Fibroblast of mammary gland (primary cell): ENCODE measurements around the gene CLEC11A.

Experiments
- DNase-seq: peaks from one replicate; pipeline ENCODE4 v3.0.0-alpha.2; 2010; ENCODE audit warnings: low read depth
- H3K4me3 ChIP-seq: 2 replicates; pipeline ENCODE4 v1.5.1; 2011; ENCODE audit warnings: low read depth, mild to moderate bottlenecking, low read length, moderate library complexity; ENCODE audit not compliant: control insufficient read depth
- TF ChIP-seq, protein P1 (sequence below): conservative IDR thresholded peaks from 2 replicates; pipeline ENCODE4 v1.5.1; 2011; ENCODE audit warnings: low read depth, low read length, inconsistent platforms; ENCODE audit not compliant: control insufficient read depth, insufficient read depth

Gene CLEC11A

DNA sequence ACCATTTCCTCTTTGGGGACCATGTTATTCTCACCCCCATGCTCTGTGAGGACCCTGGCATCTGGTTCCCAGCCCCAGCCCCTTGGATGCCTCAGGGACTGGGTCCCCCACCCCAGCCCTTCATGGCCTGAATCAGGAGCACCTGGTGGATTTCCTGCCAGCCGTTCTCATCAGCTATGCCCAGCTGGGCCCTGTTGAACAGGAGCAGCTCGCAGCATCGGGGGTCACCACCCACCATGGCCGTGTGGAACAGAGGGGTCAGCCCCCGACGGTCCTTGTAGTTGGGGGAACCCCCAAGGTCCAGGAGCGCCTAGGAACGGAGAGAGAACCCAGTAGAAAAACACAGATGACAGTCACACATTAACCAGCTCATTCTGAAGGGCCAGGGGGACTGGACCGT, 11.4 kb upstream of the CLEC11A start:
- no peak for DNase-seq
- no peak overlapping the region for H3K4me3 ChIP-seq
- TF ChIP-seq, protein P1, sequence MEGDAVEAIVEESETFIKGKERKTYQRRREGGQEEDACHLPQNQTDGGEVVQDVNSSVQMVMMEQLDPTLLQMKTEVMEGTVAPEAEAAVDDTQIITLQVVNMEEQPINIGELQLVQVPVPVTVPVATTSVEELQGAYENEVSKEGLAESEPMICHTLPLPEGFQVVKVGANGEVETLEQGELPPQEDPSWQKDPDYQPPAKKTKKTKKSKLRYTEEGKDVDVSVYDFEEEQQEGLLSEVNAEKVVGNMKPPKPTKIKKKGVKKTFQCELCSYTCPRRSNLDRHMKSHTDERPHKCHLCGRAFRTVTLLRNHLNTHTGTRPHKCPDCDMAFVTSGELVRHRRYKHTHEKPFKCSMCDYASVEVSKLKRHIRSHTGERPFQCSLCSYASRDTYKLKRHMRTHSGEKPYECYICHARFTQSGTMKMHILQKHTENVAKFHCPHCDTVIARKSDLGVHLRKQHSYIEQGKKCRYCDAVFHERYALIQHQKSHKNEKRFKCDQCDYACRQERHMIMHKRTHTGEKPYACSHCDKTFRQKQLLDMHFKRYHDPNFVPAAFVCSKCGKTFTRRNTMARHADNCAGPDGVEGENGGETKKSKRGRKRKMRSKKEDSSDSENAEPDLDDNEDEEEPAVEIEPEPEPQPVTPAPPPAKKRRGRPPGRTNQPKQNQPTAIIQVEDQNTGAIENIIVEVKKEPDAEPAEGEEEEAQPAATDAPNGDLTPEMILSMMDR = no peak

DNA sequence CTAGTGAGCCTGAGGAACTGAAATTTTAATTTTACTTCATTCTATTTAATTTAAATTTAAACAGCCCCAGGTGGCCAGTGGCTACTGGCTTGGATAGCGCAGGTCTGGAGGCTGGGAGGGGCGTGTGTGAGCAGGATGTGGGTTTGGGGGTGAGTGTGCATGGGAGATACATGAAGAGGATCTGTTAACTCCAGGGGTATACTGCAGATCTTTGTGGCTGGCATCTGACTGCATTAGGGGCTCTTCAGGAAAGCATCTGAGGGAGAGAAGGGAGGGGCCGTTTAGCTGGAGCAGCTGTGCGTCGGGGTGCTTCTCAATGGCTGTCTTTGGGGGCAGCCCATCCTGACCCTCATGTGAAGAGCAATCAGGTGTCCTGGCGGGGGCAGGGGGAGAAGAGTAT, 10.3 kb upstream of the CLEC11A start:
- TF ChIP-seq, protein P1 = no peak
- no peak overlapping the region for H3K4me3 ChIP-seq
- no peak for DNase-seq

DNA sequence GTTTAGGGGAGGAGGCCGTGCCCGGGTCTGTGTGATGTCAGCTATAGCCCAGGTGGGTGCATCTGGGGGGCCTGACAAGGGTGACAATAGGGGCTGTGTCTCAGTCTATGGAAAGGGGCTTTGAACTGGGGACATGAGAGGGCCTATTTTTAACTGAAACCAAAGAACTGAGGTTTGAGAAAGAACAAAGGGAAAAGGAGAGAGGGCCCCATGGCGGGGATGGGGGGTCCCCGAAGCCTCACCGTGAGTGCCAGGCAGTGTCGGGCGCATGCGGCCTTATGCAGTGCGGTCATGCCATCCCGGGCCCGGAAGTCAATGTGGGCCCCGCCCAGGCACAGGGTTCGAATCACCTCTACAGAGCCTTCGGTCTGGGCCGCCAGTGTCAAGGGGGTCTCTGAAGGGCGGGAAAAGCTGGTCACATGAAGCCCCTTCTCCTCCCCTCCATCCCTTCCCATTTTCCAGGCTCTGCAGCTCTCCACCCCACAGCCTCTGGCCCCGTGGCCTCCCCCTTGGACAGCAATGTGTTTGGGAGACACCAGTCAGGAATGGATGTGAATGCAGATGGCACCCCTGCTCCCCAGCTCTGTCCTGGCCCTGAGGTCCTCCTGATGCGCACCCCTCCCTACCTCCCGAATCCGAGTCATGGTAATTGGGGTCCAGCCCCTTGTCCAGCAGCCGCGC, 9.5 kb upstream of the CLEC11A start:
- DNase-seq = no peak
- no peak overlapping the region for H3K4me3 ChIP-seq
- TF ChIP-seq, protein P1 = no peak

DNA sequence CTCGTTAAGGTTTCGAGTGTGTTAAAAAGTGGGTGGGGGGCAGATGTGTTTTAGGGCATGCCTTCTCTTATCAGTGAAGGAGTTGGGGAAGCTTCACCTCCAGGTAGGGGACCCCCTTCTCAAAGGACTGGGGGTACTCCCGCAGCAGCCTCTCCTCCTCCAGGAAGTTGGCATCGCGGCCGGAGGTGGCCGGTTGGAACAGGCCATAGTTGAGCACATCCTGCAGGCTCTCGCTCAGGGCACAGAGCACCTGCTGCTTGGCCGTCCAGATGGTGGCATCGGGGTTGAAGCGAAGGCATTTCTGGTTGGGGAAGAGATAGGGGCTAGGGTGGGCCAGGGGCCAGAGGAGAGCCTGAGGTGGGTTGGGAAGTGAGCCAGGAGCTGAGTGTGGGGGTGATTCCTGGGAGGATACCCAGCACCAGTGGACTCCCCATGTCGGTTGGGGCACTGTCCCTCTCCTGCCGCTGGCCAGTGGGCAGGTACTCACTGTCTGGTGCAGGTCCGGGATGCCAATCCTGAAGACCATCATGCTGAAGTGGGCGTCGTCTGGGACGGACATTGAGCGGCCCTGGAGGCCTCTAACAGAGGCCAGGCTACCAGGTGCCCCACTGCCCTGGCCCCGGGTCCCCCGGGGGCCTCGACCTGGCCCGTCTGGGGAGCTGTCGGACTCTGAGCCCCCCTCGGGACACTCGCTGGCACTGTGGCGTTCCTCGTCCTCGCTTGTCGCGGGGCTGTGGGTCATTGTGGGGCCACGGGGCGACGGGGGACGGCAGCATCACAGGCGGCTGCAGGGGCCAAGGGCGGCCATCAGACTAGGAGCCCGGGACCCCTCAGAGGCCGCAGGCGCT, 6.8 kb upstream of the CLEC11A start:
- TF ChIP-seq, protein P1 = no peak
- DNase-seq = no peak
- no peak overlapping the region for H3K4me3 ChIP-seq

DNA sequence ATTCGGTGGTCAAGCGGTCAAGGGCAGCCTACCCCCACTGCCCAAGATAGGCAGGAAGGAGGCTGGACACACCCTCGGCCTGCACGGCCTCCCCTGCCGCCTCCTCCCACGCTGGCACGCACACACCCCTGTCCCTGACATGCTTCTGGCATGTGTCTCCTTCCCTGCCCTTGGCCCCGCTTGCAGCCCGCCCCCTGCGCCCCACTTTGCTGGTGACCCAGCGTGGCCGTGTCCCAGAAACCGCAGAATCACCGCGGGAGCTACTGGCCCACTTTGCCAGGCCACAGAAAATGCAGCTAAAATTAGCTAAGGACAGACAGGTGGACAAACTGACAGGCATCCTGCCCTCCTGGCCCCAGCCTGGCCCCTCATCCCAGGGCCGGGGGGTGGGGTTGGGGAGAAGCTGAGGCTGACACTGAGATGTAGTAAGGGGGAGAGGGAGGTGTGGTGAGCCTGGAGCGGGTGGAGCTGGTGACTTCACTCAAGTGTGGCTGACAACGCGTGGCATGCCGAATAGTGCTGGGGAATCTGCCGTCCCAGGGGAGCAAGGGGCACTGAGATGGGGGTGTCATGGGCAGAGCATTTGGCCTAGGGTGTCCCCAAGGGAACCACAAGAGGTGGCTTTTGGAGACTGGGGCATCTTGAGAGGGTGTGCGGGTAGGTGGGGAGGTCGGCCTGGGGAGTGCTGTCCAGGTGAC, 6.0 kb upstream of the CLEC11A start:
- no peak overlapping the region for H3K4me3 ChIP-seq
- TF ChIP-seq, protein P1 = no peak
- no peak for DNase-seq

DNA sequence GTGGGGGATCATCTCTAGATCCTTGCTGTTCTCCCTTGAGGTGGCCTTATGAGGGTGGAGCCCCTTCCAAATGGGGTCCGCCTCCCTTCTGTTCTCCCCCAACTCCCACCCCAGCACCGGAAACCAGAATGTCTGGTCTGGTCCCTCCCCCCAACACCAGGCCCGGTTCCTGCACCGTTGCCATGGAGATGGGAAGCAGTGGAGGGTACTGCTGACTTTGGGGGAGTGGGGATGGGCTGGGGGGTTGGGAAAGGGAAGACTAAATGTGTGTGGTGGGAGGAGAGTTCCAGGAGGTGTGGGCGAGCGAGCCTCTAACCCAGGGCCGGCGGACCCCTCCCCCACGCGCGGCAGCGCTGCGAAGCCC, 5.3 kb upstream of the CLEC11A start:
- TF ChIP-seq, protein P1 = no peak
- no peak for DNase-seq
- H3K4me3 ChIP-seq = no peak overlapping the region
